ENCODE results near the gene SLC24A5. TPM values are rescaled to one million over a fixed set of nuclear protein-coding genes. Genes with fewer than 3 reads are reported as not detected.

Gene SLC24A5
- total and polyA plus RNA-seq, 4 donors = not detected

GRCh38 chr15:48112242-48112641 is 8.5 kb upstream of the SLC24A5 start:
- H3K4me1 ChIP-seq (ENCODE audit: control insufficient read depth in 4 of 4, insufficient read depth in 4 of 4, low read length in 3 of 4) = no peaks in the 10 kb centered on the region
- H3K27ac ChIP-seq (ENCODE audit: low read depth in 1 of 2, low read length in 2 of 2) = no peak overlapping the region
- DNase-seq (ENCODE audit: low spot score) = no peak
- H3K36me3 ChIP-seq (ENCODE audit: control insufficient read depth in 4 of 4, insufficient read depth in 3 of 4, low read depth in 1 of 4, low read length in 3 of 4) = no peaks in the 10 kb centered on the region
- peaks cover 0 to 8% (median 2%) of the 10 kb centered on the region in 4 donors for H3K27me3 ChIP-seq (ENCODE audit: control insufficient read depth in 4 of 4, insufficient read depth in 4 of 4, low read length in 3 of 4)
- H3K9me3 ChIP-seq (ENCODE audit: control insufficient read depth in 4 of 4, low read length in 3 of 4) = no peaks in the 10 kb centered on the region
- TF ChIP-seq TAF1 (conservative IDR thresholded peaks at IDR 0.05) (no peak), RAD21 (IDR thresholded peaks at IDR 0.05) (peak; percentile 18 to 23), CTCF (IDR thresholded peaks at IDR 0.05; ENCODE audit: low read depth, low read length, missing input control) (peak; percentile 9), FOXA2 (IDR thresholded peaks at IDR 0.05) (no peak)
- H3K9ac ChIP-seq (ENCODE audit: low read depth in 1 of 2, low read length in 2 of 2) = no peak overlapping the region
- no peak overlapping the region for H3K4me3 ChIP-seq (ENCODE audit: low read depth in 1 of 3, low read length in 3 of 3)
- 25% methylated on average over 6 of the region's 6 CpGs for WGBS

GRCh38 chr15:48119277-48119676 is 1.5 kb upstream of the SLC24A5 start:
- Histone ChIP-seq H3K4me1 (ENCODE audit: control insufficient read depth in 4 of 4, insufficient read depth in 4 of 4, low read length in 3 of 4) (no peaks in the 10 kb centered on the region), H3K36me3 (ENCODE audit: control insufficient read depth in 4 of 4, insufficient read depth in 3 of 4, low read depth in 1 of 4, low read length in 3 of 4) (no peaks in the 10 kb centered on the region), H3K27me3 (ENCODE audit: control insufficient read depth in 4 of 4, insufficient read depth in 4 of 4, low read length in 3 of 4) (peaks cover 0 to 2% (median 0%) of the 10 kb centered on the region in 4 donors), H3K9ac (ENCODE audit: low read depth in 1 of 2, low read length in 2 of 2) (no peak overlapping the region), H3K27ac (ENCODE audit: low read depth in 1 of 2, low read length in 2 of 2) (no peak overlapping the region), H3K9me3 (ENCODE audit: control insufficient read depth in 4 of 4, low read length in 3 of 4) (no peaks in the 10 kb centered on the region), H3K4me3 (ENCODE audit: low read depth in 1 of 3, low read length in 3 of 3) (no peak overlapping the region)
- 62% methylated on average over 5 of the region's 5 CpGs for WGBS
- TF ChIP-seq JUND (IDR thresholded peaks at IDR 0.05) (no peak), RAD21 (IDR thresholded peaks at IDR 0.05) (no peak), RXRA (IDR thresholded peaks at IDR 0.05) (no peak), ATF3 (IDR thresholded peaks at IDR 0.05) (no peak)
- DNase-seq (ENCODE audit: low spot score) = no peak

- WGBS = 74% methylated on average over 8 of the region's 8 CpGs
- no peaks in the 10 kb centered on the region for H3K4me1 ChIP-seq (ENCODE audit: control insufficient read depth in 4 of 4, insufficient read depth in 4 of 4, low read length in 3 of 4)
- no peak overlapping the region for H3K27ac ChIP-seq (ENCODE audit: low read depth in 1 of 2, low read length in 2 of 2)
- no peak for DNase-seq (ENCODE audit: low spot score)
- H3K36me3 ChIP-seq (ENCODE audit: control insufficient read depth in 4 of 4, insufficient read depth in 3 of 4, low read depth in 1 of 4, low read length in 3 of 4) = no peaks in the 10 kb centered on the region
- no peak overlapping the region for H3K4me3 ChIP-seq (ENCODE audit: low read depth in 1 of 3, low read length in 3 of 3)
- peaks cover 0 to 5% (median 0%) of the 10 kb centered on the region in 4 donors for H3K27me3 ChIP-seq (ENCODE audit: control insufficient read depth in 4 of 4, insufficient read depth in 4 of 4, low read length in 3 of 4)
- H3K9me3 ChIP-seq (ENCODE audit: control insufficient read depth in 4 of 4, low read length in 3 of 4) = no peaks in the 10 kb centered on the region
- no peak overlapping the region for H3K9ac ChIP-seq (ENCODE audit: low read depth in 1 of 2, low read length in 2 of 2)
- TF ChIP-seq HNF4A (conservative IDR thresholded peaks at IDR 0.05) (no peak), CTCF (IDR thresholded peaks at IDR 0.05; ENCODE audit: low read depth, low read length, missing input control) (no peak), NR2F2 (IDR thresholded peaks at IDR 0.05) (no peak), JUND (IDR thresholded peaks at IDR 0.05) (no peak), ZBTB33 (IDR thresholded peaks at IDR 0.05) (no peak), REST (IDR thresholded peaks at IDR 0.05) (no peak), MAX (IDR thresholded peaks at IDR 0.05) (no peak), RXRA (IDR thresholded peaks at IDR 0.05) (no peak), EGR1 (IDR thresholded peaks at IDR 0.05; ENCODE audit: low read depth in 2 of 2) (no peak), GABPA (IDR thresholded peaks at IDR 0.05 in 1 of 2, conservative IDR thresholded peaks at IDR 0.05 in 1 of 2) (no peak), FOXA1 (IDR thresholded peaks at IDR 0.05) (no peak), FOXA2 (IDR thresholded peaks at IDR 0.05) (no peak), ATF3 (IDR thresholded peaks at IDR 0.05) (no peak), HNF4G (IDR thresholded peaks at IDR 0.05) (no peak), SP1 (IDR thresholded peaks at IDR 0.05) (no peak), TAF1 (conservative IDR thresholded peaks at IDR 0.05) (no peak), RAD21 (IDR thresholded peaks at IDR 0.05) (no peak), YY1 (IDR thresholded peaks at IDR 0.05) (no peak)
These were observed 1.1 kb downstream of the SLC24A5 start for GRCh38 chr15:48121849-48122248.

All from liver (tissue), 9 donors.